Lung (tissue), 12 donors: ENCODE data around the gene GALNT12. TPM values are rescaled to one million over a fixed set of nuclear protein-coding genes. Genes with fewer than 3 reads are reported as not detected.

Experiments
- ATAC-seq: fragments of 200-7000 bp; cut with Tn5 transposase; one replicate; pipeline ENCODE4 v1.9.1; 2020; ENCODE audit warnings: moderate number of reproducible peaks; ENCODE audit not compliant: insufficient read depth, low FRiP score
- DNase-seq, 3 donors: peaks; one replicate each; pipeline ENCODE4 v3.0.0-alpha.2; 2013 to 2017
- H3K27ac ChIP-seq, 2 donors: one replicate each; pipeline ENCODE4 v1.5.1; 2013; ENCODE audit warnings: mild to moderate bottlenecking in 2 of 2, moderate library complexity in 2 of 2, control low read depth in 1 of 2, inconsistent platforms in 1 of 2, low read depth in 1 of 2, low read length in 1 of 2
- H3K27me3 ChIP-seq, 3 donors: one replicate each; pipeline ENCODE4 v1.5.1; 2013; ENCODE audit warnings: low read length in 2 of 3; ENCODE audit not compliant: control insufficient read depth in 3 of 3, insufficient read depth in 3 of 3
- H3K36me3 ChIP-seq, 4 donors: one replicate each; pipeline ENCODE4 v1.5.1; 2013; ENCODE audit warnings: low read length in 4 of 4, mild to moderate bottlenecking in 1 of 4, moderate library complexity in 1 of 4; ENCODE audit not compliant: control insufficient read depth in 4 of 4, insufficient read depth in 4 of 4
- H3K4me1 ChIP-seq, 5 donors: one replicate each; pipeline ENCODE4 v1.5.1; 2013; ENCODE audit warnings: low read length in 5 of 5, mild to moderate bottlenecking in 2 of 5, moderate library complexity in 1 of 5; ENCODE audit not compliant: control insufficient read depth in 5 of 5, insufficient read depth in 5 of 5
- H3K4me3 ChIP-seq: one replicate; pipeline ENCODE4 v1.5.1; 2013; ENCODE audit warnings: mild to moderate bottlenecking, control low read depth, moderate library complexity
- H3K9ac ChIP-seq, 2 donors: one replicate each; pipeline ENCODE4 v1.5.1; 2013; ENCODE audit warnings: low read length in 2 of 2, control low read depth in 1 of 2; ENCODE audit not compliant: insufficient read depth in 1 of 2
- H3K9me3 ChIP-seq, 4 donors: one replicate each; pipeline ENCODE4 v1.5.1; 2013; ENCODE audit warnings: low read length in 3 of 4, mild to moderate bottlenecking in 1 of 4, moderate library complexity in 1 of 4; ENCODE audit not compliant: control insufficient read depth in 4 of 4, insufficient read depth in 3 of 4
- CTCF ChIP-seq: IDR thresholded peaks from 2 replicates; pipeline ENCODE4 v1.5.1; 2012; ENCODE audit warnings: mild to moderate bottlenecking; ENCODE audit errors: control extremely low read depth, extremely low read depth
- WGBS, 2 donors: extraction: QIAGEN DNeasy Blood & Tissue Kit; methylation state at CpG; one replicate each; pipeline ENCODE4 v1.1.7; 2013; 5-methylcytosine and 5-hydroxymethylcytosine counted together
- polyA plus RNA-seq, 2 donors: library from polyadenylated mRNA; stranded (reverse); fragments of 200-250 nt; gene quantifications; one replicate each; pipeline ENCODE4 v1.2.1, GENCODE V29; 2013
- total RNA-seq, 2 donors: library from RNA; depleted of rRNA in 1 of 2; stranded (reverse); fragments of >200 nt in 1 of 2; gene quantifications; one replicate each; pipeline ENCODE4 v1.2.1, GENCODE V29; 2014 to 2021
- donor health status: control.
- donor health status: control.
- donor health status: Bipolar disorder and iron deficiency.
- donor health status: healthy.
- donor health status: DM: yes; HTN: yes; CAD: no.

Gene GALNT12
- total and polyA plus RNA-seq, 4 donors: 7.9 to 35.0 (median 20.1) TPM

- peaks cover 0 to 10% (median 2%) of the 10 kb centered on the region in 4 donors for H3K36me3 ChIP-seq
- no peak overlapping the region for H3K4me3 ChIP-seq
- peak overlapping the region in 1 of 2 donors; percentile 43 for H3K9ac ChIP-seq
- peak overlapping the region in 1 of 2 donors; percentile 71 for H3K27ac ChIP-seq
- peak; percentile 90 for TF ChIP-seq CTCF
- peaks cover 0 to under 1% (median 0%) of the 10 kb centered on the region in 4 donors for H3K9me3 ChIP-seq
- DNase-seq (peak; percentile 83 to 90 (median 85)), ATAC-seq (peak; percentile 93)
- H3K4me1 ChIP-seq: peaks cover 0 to 17% (median 11%) of the 10 kb centered on the region in 5 donors
- 56% methylated on average over 10 of the region's 10 CpGs for WGBS, 2 donors
- H3K27me3 ChIP-seq: no peaks in the 10 kb centered on the region
Observed at GRCh38 chr9:98790842-98791607, 16.4 kb upstream of the GALNT12 start.

- WGBS, 2 donors: 80 to 84% methylated on average over 18 of the region's 18 CpGs
- TF ChIP-seq CTCF: no peak
- ATAC-seq (no peak), DNase-seq (no peak)
- H3K27ac ChIP-seq: peak overlapping the region in 1 of 2 donors; percentile 1
- H3K4me1 ChIP-seq: peaks cover 0 to 20% (median 11%) of the 10 kb centered on the region in 5 donors
- H3K27me3 ChIP-seq: no peaks in the 10 kb centered on the region
- H3K4me3 ChIP-seq: no peak overlapping the region
- H3K36me3 ChIP-seq: peaks cover 0 to 10% (median 2%) of the 10 kb centered on the region in 4 donors
- no peak overlapping the region for H3K9ac ChIP-seq
- H3K9me3 ChIP-seq: peaks cover 0 to 1% (median 0%) of the 10 kb centered on the region in 4 donors
Observed at GRCh38 chr9:98791608-98792490, 15.6 kb upstream of the GALNT12 start.

GRCh38 chr9:98793031-98793430 is 14.4 kb upstream of the GALNT12 start:
- H3K4me3 ChIP-seq: no peak overlapping the region
- peaks cover 0 to 21% (median 11%) of the 10 kb centered on the region in 5 donors for H3K4me1 ChIP-seq
- ATAC-seq: no peak
- H3K27ac ChIP-seq: peak overlapping the region in 1 of 2 donors; percentile 20
- no peak for DNase-seq
- WGBS, 2 donors: 74 to 75% methylated on average over 2 of the region's 2 CpGs
- no peak for TF ChIP-seq CTCF
- H3K9me3 ChIP-seq: peaks cover 0 to 1% (median 0%) of the 10 kb centered on the region in 4 donors
- H3K27me3 ChIP-seq: no peaks in the 10 kb centered on the region
- no peak overlapping the region for H3K9ac ChIP-seq
- peaks cover 0 to 8% (median 2%) of the 10 kb centered on the region in 4 donors for H3K36me3 ChIP-seq
